HepG2 (cell line): ENCODE measurements around the gene IRAK2. TPM values are rescaled to one million over a fixed set of nuclear protein-coding genes. Genes with fewer than 3 reads are reported as not detected.

Source experiments
- HIVEP1 ChIP-seq: sonication (generic); formaldehyde crosslinking; IDR thresholded peaks from 2 replicates; pipeline ENCODE4 v1.4.0; 2020; ENCODE audit warnings: mild to moderate bottlenecking, missing genetic modification reagents
- HOMEZ ChIP-seq: IDR thresholded peaks from 2 replicates; pipeline ENCODE4 v1.6.1; 2016; ENCODE audit warnings: low read depth
- MED8 ChIP-seq: sonication (generic); formaldehyde crosslinking; IDR thresholded peaks from 2 replicates; pipeline ENCODE4 v1.8.1; 2023; ENCODE audit warnings: mild to moderate bottlenecking, missing genetic modification reagents; ENCODE audit not compliant: insufficient replicate concordance
- MEIS2 ChIP-seq: sonication (generic); formaldehyde crosslinking; IDR thresholded peaks from 2 replicates; pipeline ENCODE4 v1.9.0; 2021; ENCODE audit warnings: mild to moderate bottlenecking, missing genetic modification reagents
- MTERF4 ChIP-seq: sonication (generic); formaldehyde crosslinking; IDR thresholded peaks from 2 replicates; pipeline ENCODE4 v1.8.0; 2023; ENCODE audit warnings: mild to moderate bottlenecking, missing genetic modification reagents
- MZF1 ChIP-seq: sonication (generic); formaldehyde crosslinking; IDR thresholded peaks from 2 replicates; pipeline ENCODE4 v1.8.1; 2023; ENCODE audit warnings: mild to moderate bottlenecking, missing genetic modification reagents, borderline replicate concordance
- NCOA2 ChIP-seq: sonication (generic); formaldehyde crosslinking; IDR thresholded peaks from 2 replicates; pipeline ENCODE4 v1.8.0; 2022; ENCODE audit warnings: inconsistent platforms
- NFIC ChIP-seq: IDR thresholded peaks from 2 replicates; pipeline ENCODE4 v1.6.1; 2012; ENCODE audit warnings: mild to moderate bottlenecking, low read length, inconsistent platforms
- PPARG ChIP-seq: conservative IDR thresholded peaks from 2 replicates; pipeline ENCODE4 v1.6.1; 2016; ENCODE audit warnings: missing biosample characterization, missing genetic modification reagents
- RARG ChIP-seq: sonication (generic); formaldehyde crosslinking; IDR thresholded peaks from 2 replicates; pipeline ENCODE4 v1.4.0; 2020; ENCODE audit warnings: low read depth, mild to moderate bottlenecking, missing genetic modification reagents
- SMAD1 ChIP-seq: sonication (generic); formaldehyde crosslinking; IDR thresholded peaks from 2 replicates; pipeline ENCODE4 v1.4.0; 2020; ENCODE audit warnings: missing genetic modification reagents, low read depth, mild to moderate bottlenecking, borderline replicate concordance
- SNAI1 ChIP-seq: sonication (generic); formaldehyde crosslinking; IDR thresholded peaks from 2 replicates; pipeline ENCODE4 v1.5.0; 2020; ENCODE audit warnings: mild to moderate bottlenecking, missing genetic modification reagents, borderline replicate concordance
- SRSF4 ChIP-seq: fragments of 200-400 bp; formaldehyde crosslinking; IDR thresholded peaks from one replicate; pipeline ENCODE4 v1.6.1; 2018; ENCODE audit warnings: mild to moderate bottlenecking, low read depth, low read length, moderate library complexity; ENCODE audit not compliant: poor library complexity, severe bottlenecking
- TERF1 ChIP-seq: sonication (generic); formaldehyde crosslinking; IDR thresholded peaks from 2 replicates; pipeline ENCODE4 v1.8.0; 2022; ENCODE audit warnings: mild to moderate bottlenecking, missing genetic modification reagents, moderate library complexity
- THAP11 ChIP-seq: IDR thresholded peaks from 2 replicates; pipeline ENCODE4 v1.6.1; 2016; ENCODE audit warnings: missing biosample characterization, missing genetic modification reagents
- TMF1 ChIP-seq: sonication (generic); formaldehyde crosslinking; IDR thresholded peaks from 2 replicates; pipeline ENCODE4 v1.8.1; 2022; ENCODE audit warnings: low read depth, missing genetic modification reagents
- ZBTB38 ChIP-seq: sonication (generic); formaldehyde crosslinking; IDR thresholded peaks from 2 replicates; pipeline ENCODE4 v1.5.1; 2020; ENCODE audit warnings: mild to moderate bottlenecking, missing genetic modification reagents
- ZNF10 ChIP-seq: sonication (generic); formaldehyde crosslinking; IDR thresholded peaks from 2 replicates; pipeline ENCODE4 v1.4.0; 2020; ENCODE audit warnings: mild to moderate bottlenecking, low read depth, missing genetic modification reagents, borderline replicate concordance
- ZNF101 ChIP-seq: sonication (generic); formaldehyde crosslinking; IDR thresholded peaks from 2 replicates; pipeline ENCODE4 v1.4.0; 2020; ENCODE audit warnings: mild to moderate bottlenecking, low read depth, missing genetic modification reagents, borderline replicate concordance
- ZNF256 ChIP-seq: sonication (generic); formaldehyde crosslinking; conservative IDR thresholded peaks from 2 replicates; pipeline ENCODE4 v1.4.0; 2020; ENCODE audit warnings: missing genetic modification reagents
- ZNF326 ChIP-seq: sonication (generic); formaldehyde crosslinking; IDR thresholded peaks from 2 replicates; pipeline ENCODE4 v1.4.0; 2020; ENCODE audit warnings: missing genetic modification reagents, borderline replicate concordance
- ZSCAN9 ChIP-seq: IDR thresholded peaks from 2 replicates; pipeline ENCODE4 v1.6.1; 2016; ENCODE audit warnings: borderline replicate concordance
- polyA plus RNA-seq, 8 experiments: library from polyadenylated mRNA; depleted of rRNA in 3 of 8; stranded (reverse) in 7 of 8; unstranded in 1 of 8; fragments of >200 nt; fragmentation: Illumina TruSeq in 4 of 8; extraction: Trizol in 4 of 8; gene quantifications; 2 replicates each; pipeline versions ENCODE4 v1.2.1 to v1.2.3, GENCODE V29; 2011 to 2016; ENCODE audit warnings: low read depth in 4 of 8, missing spikeins in 1 of 8, mixed read lengths in 1 of 8; ENCODE audit not compliant: insufficient read depth in 1 of 8
- total RNA-seq, 5 experiments: library from RNA; depleted of rRNA; stranded (reverse); fragments of >200 nt; fragmentation: Illumina TruSeq; extraction: Trizol; gene quantifications; 2 replicates each; pipeline ENCODE4 v1.2.3, GENCODE V29; 2016; ENCODE audit warnings: low read depth in 1 of 5
- TF ChIP-seq, protein P1 (sequence below): IDR thresholded peaks from 2 replicates; pipeline ENCODE4 v1.6.1; 2012; ENCODE audit warnings: inconsistent platforms
- TF ChIP-seq, protein P2 (sequence below): IDR thresholded peaks from 2 replicates; pipeline ENCODE4 v1.6.1; 2016; ENCODE audit warnings: missing compliant biosample characterization, missing genetic modification reagents, borderline replicate concordance
- TF ChIP-seq, protein P3 (sequence below): sonication (generic); formaldehyde crosslinking; IDR thresholded peaks from 2 replicates; pipeline ENCODE4 v1.4.0; 2020; ENCODE audit warnings: missing genetic modification reagents

Gene IRAK2
- total and polyA plus RNA-seq, 2 of the 13 experiments (the other 11 are each of a cell fraction or from before 2014, with no cell fraction given) = 13.1 to 23.3 TPM

DNA sequence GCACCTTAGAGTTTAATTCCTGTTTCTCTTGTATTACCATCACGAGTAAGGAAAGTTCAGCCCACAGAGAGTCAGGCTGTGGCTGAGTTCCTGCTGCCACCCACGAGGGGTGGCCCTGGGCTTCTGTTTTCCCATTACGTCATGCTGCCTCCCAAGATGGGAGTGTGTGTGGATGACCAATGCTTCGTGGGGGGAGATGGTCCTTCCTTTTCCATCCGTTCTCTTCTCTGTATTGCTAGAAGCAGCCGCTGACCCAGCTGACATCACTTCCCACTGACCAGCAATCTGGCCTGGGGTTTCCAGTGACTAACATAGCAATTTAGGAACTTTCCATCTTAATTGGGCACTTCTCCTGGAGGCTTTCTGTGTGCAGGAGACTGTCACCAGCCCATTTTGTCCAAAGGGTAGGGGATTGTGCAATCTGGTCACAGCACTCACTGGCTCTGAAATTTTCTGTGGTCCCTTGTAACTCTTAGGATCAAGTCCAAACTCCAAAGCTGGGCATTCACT is 9.3 kb downstream of the IRAK2 start (continued):
- no peak for TF ChIP-seq MTERF4 (CRISPR knock-in tag)
- TF ChIP-seq ZSCAN9 (CRISPR knock-in tag) = no peak
- TF ChIP-seq, protein P1, sequence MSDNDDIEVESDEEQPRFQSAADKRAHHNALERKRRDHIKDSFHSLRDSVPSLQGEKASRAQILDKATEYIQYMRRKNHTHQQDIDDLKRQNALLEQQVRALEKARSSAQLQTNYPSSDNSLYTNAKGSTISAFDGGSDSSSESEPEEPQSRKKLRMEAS = no peak; the same call in 1 of the 2 replicates
- no peak for TF ChIP-seq MZF1 (CRISPR knock-in tag)
- TF ChIP-seq, protein P2, sequence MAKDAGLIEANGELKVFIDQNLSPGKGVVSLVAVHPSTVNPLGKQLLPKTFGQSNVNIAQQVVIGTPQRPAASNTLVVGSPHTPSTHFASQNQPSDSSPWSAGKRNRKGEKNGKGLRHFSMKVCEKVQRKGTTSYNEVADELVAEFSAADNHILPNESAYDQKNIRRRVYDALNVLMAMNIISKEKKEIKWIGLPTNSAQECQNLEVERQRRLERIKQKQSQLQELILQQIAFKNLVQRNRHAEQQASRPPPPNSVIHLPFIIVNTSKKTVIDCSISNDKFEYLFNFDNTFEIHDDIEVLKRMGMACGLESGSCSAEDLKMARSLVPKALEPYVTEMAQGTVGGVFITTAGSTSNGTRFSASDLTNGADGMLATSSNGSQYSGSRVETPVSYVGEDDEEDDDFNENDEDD (CRISPR knock-in tag) = no peak
- no peak for TF ChIP-seq ZBTB38
- no peak for TF ChIP-seq MED8 (CRISPR knock-in tag)
- TF ChIP-seq SNAI1 (CRISPR knock-in tag) = no peak
- TF ChIP-seq PPARG (CRISPR knock-in tag) = peak; percentile 38; the same call in 1 of the 2 replicates
- no peak for TF ChIP-seq TMF1 (CRISPR knock-in tag)
- TF ChIP-seq, protein P3, sequence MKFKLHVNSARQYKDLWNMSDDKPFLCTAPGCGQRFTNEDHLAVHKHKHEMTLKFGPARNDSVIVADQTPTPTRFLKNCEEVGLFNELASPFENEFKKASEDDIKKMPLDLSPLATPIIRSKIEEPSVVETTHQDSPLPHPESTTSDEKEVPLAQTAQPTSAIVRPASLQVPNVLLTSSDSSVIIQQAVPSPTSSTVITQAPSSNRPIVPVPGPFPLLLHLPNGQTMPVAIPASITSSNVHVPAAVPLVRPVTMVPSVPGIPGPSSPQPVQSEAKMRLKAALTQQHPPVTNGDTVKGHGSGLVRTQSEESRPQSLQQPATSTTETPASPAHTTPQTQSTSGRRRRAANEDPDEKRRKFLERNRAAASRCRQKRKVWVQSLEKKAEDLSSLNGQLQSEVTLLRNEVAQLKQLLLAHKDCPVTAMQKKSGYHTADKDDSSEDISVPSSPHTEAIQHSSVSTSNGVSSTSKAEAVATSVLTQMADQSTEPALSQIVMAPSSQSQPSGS (CRISPR knock-in tag) = peak; percentile 35; the same call in 1 of the 2 replicates
- no peak for TF ChIP-seq RARG (CRISPR knock-in tag)
- TF ChIP-seq ZNF101 (CRISPR knock-in tag) = no peak
- no peak for TF ChIP-seq ZNF256 (CRISPR knock-in tag)
- 0 out of 2 replicates have a peak, but pooled peaks have one; percentile 7 for TF ChIP-seq HOMEZ (CRISPR knock-in tag)
- no peak for TF ChIP-seq NCOA2 (CRISPR knock-in tag)
- no peak for TF ChIP-seq THAP11 (CRISPR knock-in tag)
- TF ChIP-seq ZNF10 (CRISPR knock-in tag) = no peak
- TF ChIP-seq ZNF326 (CRISPR knock-in tag) = no peak
- TF ChIP-seq NFIC = 0 out of 2 replicates have a peak, but pooled peaks have one; percentile 23
- TF ChIP-seq SRSF4 = no peak
- no peak for TF ChIP-seq TERF1 (CRISPR knock-in tag)
- no peak for TF ChIP-seq HIVEP1 (CRISPR knock-in tag)
- no peak for TF ChIP-seq SMAD1 (CRISPR knock-in tag)
- TF ChIP-seq MEIS2 (CRISPR knock-in tag) = no peak
